HG03039 (cell line): ENCODE measurements around the gene COL27A1.

Experiments used
- ATAC-seq: cut with Tn5 transposase; IDR thresholded peaks from one replicate; pipeline ENCODE4 v1.9.1; 2021; ENCODE audit warnings: mild to moderate bottlenecking, moderate library complexity; ENCODE audit not compliant: unreplicated experiment

COL27A1 gene

GRCh38 chr9:114299286-114300152, 144.2 kb downstream of the COL27A1 start:
- ATAC-seq = no peak

- no peak for ATAC-seq
Measured at GRCh38 chr9:114300153-114300845, 145.0 kb downstream of the COL27A1 start.

DNA sequence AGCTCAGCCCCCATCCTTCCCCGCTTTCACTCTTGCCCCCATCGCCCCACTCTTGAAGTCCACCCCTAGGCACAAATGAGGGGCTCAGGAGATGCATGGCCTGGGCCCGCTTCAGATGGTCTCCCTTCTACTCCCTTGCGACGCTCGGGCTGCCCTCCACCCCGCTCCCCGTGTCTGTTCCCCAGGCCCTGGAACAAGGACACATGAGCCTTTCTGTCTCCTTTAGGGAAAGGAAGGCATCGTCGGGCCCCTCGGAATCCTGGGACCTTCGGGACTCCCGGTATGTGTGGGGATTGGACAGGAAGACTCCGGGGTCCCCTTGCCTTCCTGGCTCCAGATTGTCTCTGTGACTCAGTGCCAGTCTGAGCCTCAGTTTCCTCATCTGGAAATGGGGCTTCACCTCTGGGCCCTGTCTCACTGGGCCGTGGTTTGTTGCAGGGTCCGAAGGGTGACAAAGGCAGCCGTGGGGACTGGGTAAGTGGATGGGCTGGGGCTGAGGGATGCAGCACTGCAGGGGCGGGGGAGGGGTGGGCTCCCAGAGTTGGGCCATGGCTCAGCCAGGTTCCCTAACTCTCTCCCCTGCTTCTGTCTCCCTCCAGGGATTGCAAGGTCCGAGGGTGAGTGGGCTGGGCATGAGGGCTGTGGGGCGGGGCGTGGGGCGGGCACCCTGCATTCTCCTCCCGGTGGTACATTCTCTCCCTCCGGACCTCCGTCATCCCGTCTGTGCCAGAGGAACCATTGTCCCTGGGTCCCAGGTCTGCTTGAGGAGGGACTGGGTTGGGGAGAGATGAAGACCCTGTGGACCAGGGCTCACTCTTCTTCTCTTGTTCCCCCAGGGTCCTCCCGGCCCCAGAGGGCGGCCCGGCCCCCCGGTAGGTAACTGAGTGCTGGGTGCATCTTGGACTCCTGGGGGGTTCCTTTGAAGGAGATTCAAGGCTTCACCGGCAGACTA, 145.8 kb downstream of the COL27A1 start:
- ATAC-seq = no peak

DNA sequence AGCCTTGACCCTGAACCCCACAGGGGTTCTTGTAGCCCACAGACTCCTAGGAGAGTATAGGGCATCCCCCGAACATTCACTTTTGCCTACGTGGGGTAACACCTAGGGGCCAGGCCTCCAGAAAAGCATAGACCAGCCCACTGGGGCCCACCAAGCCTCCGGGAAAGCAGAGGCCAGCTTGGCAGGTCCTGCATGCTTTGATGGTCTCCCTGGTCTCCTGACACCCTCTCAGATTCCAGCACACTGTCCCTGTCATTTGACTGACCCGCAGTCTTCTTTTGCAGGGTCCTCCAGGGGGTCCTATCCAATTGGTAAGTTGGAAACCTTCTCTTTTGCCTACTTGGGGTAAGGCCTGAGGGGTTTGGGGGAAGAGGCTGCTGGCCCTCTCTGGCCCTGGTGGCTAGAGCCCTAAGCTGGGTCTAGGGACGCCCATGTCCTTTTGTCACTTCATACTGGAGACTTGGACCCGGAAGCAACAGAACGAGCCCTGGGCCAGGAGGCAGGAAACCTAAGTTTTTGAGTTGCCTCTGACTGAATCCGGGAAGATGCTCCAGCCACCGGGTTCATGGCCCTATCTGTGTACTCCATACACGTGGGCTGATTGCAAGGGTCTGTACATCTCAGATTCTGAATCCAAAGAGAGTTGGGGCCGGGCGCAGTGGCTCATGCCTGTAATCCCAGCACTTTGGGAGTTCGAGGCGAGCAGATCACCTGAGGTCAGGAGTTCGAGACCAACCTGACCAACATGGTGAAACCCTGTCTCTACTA, 146.6 kb downstream of the COL27A1 start:
- ATAC-seq = no peak

DNA sequence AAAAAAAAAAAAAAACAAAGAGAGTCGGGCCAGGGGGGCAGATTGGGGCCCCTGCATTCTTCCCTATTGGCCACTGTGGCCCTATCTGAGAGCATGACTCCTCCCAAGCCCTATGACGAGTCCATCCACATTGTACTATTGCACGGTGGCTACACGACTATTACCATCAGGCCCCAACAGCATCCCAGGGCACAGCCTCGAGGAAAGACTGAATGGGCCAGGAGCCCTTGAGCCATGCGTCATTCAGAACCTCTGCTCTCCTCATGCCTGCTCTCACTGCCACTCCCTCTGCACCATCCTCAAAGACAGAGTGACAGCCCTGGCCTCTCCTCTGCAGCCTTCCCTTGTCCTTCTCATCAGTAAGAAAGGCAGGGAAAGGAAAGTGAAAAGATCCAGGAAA, 147.4 kb downstream of the COL27A1 start:
- ATAC-seq = no peak

- ATAC-seq = no peak
Measured at GRCh38 chr9:114303571-114303970, 148.2 kb downstream of the COL27A1 start.

GRCh38 chr9:114303977-114304376, 148.6 kb downstream of the COL27A1 start:
- ATAC-seq = no peak

GRCh38 chr9:114304416-114305188, 149.3 kb downstream of the COL27A1 start:
- ATAC-seq = no peak

GRCh38 chr9:114307899-114308267, 152.5 kb downstream of the COL27A1 start:
- ATAC-seq = no peak

DNA sequence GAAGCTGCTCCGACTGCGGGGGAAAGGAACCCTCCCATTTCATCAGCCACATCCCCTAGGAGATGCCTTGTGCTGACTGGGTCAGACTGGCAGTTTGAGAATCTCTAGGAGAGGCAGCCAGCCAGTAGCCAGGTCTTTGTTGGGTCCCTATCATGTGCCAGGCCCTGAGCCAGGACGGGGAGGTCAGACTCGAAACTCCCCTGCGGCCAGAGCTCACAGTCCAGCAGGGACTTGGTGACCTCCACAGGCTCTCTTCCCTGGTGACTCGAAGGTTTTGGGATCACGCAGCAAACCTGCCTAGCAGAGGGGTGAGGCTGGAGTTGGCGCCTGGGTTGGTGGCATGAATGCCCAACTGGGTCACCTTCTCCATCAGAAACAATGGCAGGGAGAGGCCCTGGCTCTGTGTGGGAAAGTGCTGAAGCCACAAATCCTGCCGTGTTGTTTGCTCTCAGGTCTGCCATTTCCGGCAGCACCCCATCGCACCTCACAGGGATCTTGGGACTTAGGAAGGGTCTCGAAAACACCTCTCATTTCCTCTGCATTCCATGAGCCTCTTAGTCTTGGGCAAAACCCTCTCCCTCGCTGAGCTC, 153.1 kb downstream of the COL27A1 start:
- no peak for ATAC-seq

DNA sequence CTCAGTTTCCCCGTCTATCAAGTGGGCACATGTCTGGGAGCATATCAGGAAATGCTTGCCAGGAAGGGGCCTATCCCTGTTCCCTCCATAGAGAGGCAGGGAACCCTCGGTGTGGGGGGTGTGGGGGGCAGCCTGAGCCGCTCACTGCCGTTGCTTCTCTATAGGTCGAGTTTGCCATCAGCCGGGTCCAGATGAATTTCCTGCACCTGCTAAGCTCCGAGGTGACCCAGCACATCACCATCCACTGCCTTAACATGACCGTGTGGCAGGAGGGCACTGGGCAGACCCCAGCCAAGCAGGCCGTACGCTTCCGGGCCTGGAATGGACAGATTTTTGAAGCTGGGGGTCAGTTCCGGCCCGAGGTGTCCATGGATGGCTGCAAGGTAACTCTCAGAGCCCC, 153.8 kb downstream of the COL27A1 start:
- ATAC-seq = no peak

GRCh38 chr9:114310471-114311450, 155.4 kb downstream of the COL27A1 start:
- no peak for ATAC-seq

DNA sequence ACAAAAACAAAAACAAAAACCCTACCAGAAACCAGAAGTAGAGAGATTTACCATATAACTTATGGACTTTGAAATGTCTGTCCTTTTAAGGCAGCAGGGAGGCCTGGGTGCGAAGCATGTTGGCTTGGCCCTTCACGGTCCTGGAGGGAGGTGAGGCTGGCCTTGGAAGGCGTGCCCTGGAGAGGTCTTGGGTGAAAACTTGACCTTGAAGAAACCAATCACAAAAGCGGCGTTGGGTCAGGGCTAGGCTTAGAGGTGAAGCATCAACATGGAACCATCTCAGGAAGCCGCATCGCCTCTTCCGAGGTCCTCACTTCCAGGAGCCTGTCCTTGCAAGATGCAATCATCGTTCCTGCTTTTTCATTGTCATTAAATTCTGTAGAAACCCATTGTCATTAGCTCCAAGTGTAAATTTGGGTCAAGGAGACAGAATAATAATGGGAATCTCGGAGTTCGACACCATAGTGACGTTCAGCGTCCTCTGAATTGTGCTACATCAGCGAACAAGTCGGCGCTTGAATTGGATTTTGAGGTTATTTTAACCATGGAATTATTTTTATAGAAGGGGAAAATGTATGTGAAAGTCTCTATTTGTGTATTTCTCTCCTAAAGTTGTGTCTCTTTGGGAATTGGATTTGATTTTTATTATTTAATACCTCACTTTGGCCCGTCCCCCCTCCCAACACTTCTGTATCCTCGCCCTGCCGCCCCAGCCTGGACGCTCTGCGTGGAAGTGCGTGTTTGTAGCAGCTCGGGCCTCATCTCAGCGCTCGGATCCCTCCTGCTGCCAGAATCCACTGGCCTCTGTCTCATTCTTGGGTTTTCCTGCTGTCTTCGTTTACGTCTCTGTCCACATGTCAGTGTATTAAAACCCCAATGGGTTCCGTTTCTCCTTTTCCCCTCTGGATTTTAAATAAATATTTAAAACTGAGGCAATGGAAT, 156.5 kb downstream of the COL27A1 start:
- no peak for ATAC-seq

GRCh38 chr9:114312513-114312875, 157.2 kb downstream of the COL27A1 start:
- no peak for ATAC-seq

- ATAC-seq = no peak
Measured at GRCh38 chr9:114313186-114313585, 157.8 kb downstream of the COL27A1 start.

DNA sequence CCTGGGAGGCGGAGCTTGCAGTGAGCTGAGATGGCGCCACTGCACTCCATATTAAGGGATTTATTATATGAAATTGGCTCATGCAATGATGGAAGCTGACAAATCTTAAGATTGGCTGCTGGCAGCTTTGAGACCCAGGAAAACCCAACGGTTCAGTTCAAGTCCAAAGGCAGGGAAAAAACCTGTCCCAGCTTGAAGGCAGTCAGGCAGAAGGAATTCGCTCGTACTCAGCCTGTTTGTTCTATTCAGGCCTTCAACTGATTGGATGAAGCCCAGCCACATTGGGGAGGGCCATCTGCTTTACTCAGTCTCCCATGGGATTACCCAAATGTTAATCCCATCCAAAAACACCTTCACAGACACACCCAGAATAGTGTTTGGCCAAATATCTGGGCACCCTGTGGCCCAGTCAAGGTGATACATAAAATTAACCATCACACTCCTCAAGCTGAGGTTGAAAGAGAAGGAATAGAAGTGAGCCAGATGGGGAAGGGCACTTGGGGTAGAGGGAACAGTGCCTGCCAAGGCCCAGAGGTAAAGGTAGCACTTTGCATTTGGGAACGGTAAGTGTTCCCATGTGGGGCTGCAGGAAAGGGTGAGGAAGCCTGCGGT, 159.0 kb downstream of the COL27A1 start:
- no peak for ATAC-seq
